GM21717 (cell line): ENCODE results near the gene RFC5.
"Not testable (repeated sequence)": the region's sequence is repeated elsewhere in the genome, so short reads cannot be mapped to it uniquely, and the experiment has no call there.

Source experiments
- ATAC-seq: cut with Tn5 transposase; IDR thresholded peaks from one replicate; pipeline ENCODE4 v1.9.1; 2021; ENCODE audit warnings: mild to moderate bottlenecking, moderate library complexity; ENCODE audit not compliant: unreplicated experiment

RFC5 gene

DNA sequence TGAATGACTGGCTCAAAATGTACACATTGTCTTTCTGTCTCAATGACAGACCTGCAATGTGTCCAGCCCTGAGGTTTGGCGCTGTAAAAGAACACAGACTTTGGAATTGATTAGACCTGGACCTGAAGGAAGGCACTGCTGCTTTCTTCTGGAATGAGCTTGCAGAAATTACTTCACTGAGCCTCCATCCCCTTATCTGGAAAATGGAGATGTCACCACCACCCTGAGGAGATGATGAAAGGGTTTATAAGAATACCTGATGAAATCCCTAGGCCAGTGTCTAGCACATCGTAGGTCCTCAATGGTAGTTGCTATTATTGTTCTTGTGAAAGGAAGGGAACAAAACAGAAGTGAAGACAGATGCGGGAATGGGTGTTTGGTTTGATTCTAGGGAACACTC lies 54.1 kb downstream of the RFC5 start:
- ATAC-seq, result no peak

DNA sequence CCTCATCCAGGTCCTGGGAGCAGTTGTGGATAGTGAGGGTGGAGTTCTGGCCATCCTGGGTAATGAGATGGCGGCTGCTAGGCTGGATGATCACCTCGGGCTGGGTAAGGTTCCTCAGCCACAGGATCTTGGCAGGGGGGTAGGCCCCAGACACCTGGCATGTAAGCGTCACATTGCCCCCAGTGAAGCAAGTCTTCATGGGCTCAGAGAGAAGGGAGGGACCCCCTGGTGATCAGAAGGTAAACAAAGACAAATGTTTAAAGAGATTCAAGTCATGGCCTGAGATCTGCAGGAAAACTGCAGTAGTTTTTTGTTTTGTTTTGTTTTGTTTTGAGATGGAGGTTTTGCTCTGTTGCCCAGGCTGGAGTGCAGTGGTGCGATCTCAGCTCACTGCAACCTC lies 57.3 kb downstream of the RFC5 start:
- no peak for ATAC-seq

DNA sequence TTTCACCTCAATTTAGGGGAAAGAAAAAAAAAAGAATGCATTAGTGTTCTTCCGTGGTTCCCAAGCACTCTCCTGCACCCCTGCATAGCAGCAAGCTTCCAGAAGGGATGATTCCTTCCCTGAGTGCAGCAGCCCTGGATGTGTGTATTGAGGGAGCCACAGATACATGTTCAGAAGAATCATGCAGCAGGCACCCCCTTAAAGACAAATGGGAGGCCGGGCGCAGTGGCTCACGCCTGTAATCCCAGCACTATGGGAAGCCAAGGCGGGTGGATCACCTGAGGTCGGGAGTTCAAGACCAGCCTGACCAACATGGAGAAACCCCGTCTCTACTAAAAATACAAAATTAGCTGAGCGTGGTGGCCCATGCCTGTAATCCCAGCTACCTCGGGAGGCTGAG lies 65.0 kb downstream of the RFC5 start:
- not testable (repeated sequence) for ATAC-seq
